HG03175 (cell line): Measurements from ENCODE around the gene TAF4.
"Not testable (repeated sequence)": the region's sequence is repeated elsewhere in the genome, so short reads cannot be mapped to it uniquely, and the experiment has no call there.

ENCODE experiments used
- ATAC-seq: cut with Tn5 transposase; IDR thresholded peaks from one replicate; pipeline ENCODE4 v1.9.1; 2021; ENCODE audit warnings: mild to moderate bottlenecking, moderate library complexity; ENCODE audit not compliant: unreplicated experiment

The TAF4 gene

DNA sequence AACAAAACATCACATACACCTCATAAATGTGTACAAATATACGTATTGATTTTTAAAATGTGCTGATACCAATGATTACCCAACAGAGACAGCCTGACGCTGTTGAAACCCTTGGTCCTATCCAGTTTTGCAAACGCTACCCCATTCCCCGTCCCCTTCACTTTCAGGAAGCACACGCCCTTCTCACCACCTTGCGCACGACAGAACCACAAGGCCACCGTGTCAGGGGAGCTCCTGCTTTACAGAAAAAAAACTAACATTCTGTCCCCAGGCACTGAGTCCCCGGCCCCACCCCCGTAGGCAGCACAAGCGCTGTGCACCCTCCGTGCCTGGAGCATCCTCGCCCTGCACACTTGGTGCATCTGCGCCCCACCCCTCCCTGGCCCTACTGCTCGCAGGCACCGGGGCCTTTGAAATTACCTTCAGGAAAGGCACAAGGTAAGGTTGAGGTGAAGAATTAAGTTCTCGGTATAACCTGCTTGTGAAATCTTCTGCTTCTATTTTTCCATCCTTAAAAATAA lies 58.5 kb downstream of the TAF4 start:
- ATAC-seq = no peak

DNA sequence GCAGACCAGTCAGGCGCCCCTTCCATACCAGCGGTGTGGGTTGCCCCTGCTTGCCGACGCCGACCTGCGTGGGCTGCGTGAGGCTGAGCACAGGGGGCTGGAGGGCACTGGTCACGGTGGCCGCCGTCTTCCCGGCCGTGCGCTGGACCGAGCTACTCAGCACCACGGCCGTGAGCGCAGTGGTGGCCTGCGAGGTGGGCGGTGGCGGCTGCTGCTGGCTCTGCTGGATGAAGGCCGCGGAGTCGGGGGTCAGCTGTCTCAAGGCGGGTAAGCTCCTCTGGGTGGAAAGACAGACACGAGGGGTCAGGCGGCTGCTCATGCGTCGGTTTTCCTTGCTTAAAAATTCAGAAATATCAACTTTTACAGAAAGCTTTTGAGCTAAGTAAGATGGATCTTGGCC lies 59.2 kb downstream of the TAF4 start:
- no peak for ATAC-seq

DNA sequence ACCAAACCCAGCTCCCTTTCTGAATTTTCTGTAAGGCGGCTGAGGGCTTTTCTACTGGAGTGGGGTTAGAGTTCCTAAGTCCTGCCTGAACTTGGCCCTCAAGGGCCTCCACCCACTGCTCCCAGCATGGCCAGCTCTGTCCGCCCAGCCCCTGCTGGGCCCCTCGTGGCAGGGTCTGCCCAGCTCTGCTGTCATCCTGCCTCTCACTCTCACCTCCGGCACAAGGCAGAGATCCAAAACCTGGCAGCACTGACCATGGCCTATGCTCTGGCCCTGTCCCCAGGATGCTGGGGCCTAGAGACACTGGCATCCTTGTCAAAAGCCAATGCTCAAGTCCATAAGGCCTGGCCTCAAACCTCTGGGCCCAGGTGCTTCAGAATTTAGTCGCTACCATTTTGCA lies 61.1 kb downstream of the TAF4 start:
- no peak for ATAC-seq

DNA sequence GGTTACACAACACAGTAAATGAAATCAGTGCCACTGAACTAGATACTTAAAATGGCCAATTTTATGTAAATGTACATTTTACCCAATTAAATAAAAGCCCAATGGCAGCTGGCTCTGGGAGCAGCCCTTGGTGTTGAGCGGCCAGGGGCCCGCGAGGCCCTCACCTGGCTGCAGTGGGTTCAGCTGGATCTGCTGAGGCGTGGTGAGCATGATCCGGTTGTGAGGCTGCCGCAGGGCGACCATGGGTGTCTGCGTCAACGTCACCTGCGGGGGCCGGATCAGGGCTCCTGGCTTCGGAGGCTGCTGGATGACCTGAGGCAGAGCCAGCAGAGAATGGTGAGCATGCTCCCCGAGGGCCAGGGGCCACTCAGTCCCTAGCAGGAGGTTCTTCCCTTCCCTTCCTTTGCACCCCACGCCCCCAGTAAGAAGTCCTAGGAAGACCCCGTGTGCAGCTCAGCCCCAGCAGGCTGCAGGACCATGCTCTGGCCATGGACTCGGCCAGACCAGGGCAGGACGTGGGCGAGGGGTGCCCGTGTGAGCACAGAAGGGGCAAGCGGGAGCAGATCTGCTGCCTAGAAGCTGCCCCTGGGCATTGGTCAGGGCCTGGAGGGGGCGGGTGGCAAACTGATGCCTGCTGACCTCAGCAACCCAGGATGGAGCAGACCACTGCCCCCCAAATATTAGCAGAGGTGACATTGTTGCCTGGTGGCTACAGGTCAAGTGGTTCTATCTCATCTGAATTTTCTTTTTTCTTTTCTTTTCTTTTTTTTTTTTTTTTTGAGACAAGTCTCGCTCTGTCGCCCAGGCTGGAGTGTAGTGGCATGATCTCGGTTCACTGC lies 61.9 kb downstream of the TAF4 start:
- ATAC-seq = no peak

DNA sequence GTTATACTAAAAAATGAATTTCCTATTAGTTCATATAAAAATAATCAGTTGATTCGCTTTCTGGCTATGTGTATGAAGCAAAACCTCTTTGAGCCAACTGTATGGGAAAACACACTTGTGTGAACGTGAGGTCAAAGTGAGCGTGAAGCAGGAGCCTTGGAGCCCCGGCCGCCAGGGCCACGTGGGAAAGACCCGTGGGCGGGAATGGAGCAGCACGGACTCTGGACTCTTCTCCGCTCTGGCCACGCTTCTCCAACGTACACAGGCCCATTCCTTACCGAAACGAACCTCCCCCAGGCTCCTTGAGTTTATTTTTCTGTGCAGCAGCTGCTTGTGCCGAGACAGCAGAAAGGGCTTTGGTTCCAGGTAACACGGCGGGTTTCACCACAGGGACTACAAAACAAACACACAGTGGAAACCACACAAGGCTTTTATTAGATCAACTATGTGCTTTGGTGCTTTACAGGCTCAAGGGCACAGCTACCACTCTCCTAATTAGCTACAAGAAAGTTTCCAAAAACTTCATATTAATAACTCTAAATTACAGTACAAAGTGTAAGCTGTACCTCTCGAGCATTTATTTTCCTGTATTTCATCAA lies 62.7 kb downstream of the TAF4 start:
- ATAC-seq = no peak

DNA sequence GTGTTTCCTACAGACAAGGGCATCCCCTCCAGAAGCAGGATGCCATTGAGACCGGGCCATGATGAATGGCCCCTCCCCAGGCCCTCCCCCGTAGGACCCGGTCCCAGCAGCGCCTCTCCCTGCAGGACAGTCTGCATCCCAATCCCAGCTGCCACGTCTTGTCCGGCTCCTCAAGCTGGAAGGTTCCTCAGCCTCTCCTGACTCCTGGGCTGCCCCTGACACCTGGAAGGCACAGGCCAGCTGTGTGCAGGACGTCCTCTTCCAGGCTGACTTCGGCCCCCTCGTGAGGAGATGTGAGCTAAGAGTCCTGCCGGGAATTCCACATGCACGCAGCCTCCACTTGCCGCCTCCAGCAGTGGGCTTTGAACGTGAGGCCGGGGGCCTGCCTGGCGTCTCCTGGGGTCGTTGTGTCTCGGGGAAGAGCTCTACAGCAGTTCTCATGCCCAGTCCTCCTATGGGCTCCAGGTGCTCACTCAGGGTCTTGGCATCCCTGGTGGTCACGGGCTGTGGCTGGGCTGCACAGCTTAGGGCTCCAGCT lies 64.4 kb downstream of the TAF4 start:
- no peak for ATAC-seq

DNA sequence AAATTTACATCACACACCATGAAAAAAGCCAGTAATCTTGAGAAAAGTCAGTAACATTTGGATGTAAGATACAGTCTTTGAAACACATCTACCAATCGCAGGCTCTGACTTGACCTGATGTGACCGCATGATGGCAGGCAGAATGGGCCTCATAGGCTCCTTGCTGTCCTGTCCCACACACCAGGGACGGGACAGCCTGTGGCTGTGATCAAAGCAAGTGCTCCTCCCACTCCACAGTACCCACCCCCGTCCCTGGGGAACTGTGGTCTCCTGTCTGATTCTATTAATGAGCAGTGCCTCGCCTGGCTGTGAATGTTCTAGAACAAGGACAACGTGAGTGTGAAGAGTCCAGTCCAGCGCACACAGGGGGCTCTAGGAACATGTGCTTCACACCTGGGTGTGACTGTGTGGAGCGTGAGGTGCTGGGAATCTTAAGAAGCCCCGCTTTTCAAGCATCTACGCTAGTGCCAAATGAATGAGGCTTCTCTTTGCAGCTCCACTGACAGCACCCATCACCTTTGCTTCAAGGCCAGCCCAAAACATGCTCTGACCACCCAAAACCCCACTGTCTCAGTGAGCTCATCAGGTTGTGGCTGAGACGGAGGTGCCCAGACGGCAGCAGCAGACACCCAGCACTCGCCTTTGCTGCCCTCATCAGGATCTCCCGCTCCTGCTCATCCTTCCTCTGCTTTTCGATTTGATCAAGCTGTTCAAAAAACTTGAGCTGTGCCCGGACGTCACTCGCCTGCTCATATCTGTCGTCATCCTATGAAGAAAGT lies 67.1 kb downstream of the TAF4 start:
- ATAC-seq = no peak

DNA sequence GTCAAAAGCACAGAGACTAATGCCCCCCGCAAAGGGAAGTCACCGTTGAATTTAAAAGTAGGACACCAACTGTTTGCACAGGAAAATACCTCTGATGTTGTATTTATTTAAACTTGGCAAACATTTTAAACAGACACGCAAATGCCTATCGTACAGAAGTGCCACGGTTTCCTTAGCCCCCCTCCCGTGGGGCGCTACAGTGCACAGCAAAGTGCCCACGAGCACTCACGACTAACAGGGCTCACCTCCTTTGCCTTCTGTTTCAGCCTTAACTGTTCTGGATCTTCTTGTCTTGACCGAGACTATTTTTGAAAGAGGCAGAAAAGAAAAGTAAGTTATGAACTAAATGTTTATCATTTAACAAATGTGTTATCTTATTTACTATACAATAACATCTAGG lies 67.8 kb downstream of the TAF4 start:
- no peak for ATAC-seq

DNA sequence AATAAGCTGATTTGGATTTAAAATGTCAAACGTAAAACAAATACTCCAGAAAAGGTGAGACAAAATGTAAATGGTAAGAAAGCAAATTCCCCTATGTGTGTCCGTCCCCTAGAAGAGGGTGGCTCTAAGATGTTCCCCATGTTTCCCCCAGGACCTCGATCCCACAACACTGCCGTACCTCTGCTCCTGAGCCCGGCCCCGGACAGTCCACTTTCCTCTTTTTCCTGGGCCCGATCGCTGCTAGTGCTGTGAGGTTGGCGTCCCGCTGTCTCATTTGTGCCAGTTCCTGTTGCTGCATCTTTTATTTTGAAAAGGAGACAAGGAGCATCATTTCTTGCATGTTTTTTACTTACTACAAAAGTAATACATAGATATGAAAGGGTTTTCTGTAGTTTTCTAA lies 68.3 kb downstream of the TAF4 start:
- ATAC-seq = no peak

DNA sequence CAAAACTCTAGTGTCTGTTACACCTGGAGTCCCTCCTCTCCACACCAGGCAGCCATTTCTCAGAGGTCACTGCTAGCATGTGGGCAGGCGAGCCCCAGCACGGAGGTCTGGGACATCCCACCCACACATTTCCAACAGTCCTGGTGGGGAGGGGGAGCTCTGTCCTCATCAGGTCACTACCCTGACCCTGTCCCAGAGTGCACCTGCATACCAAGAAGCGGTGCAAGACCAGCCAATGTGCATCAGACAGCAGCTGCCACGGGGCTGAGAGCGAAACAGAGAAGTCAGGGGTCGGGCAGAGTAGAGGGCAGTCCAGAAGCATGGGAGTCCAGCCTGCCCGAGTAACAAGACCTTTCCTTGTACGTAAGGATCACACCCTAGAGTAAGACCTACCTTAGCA lies 71.1 kb downstream of the TAF4 start:
- no peak for ATAC-seq

DNA sequence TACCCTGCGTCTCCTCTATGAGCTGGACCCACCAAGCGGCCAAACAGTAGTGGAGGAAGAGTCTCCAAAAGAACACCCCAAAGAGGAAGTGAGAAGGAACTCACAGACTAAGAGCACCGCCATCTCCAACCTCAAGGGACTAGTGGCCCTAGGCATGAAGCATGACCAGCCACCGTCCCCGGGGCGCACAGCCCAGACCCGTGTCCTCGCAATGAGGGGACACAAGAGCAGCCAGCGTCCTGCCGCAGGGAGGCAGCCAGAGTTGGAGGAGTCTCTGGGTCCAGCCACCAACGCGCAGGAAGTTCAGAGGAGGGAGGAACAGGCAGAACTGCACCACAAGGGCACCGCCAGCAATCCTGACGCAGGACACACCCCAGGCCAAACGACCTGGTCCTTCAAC lies 72.6 kb downstream of the TAF4 start:
- no peak for ATAC-seq

DNA sequence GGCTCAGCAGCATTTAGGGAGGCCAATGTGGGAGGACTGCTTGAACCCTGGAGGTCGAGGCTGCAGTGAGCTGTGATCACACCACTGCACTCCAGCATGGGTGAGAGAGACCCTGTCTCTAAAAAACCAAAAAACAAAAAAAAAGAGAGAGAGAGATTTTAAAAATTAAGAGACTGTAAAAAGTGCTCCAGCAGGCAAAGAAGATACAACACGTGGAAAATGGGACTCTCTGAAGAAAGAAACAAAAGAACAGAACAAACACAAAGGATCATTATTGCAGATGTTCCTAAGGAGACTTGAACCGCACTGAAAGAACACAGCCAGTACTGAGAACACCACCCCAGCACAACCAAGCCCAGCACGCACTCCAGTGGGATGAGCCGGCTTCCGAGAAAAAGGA lies 74.2 kb downstream of the TAF4 start:
- ATAC-seq = no peak

DNA sequence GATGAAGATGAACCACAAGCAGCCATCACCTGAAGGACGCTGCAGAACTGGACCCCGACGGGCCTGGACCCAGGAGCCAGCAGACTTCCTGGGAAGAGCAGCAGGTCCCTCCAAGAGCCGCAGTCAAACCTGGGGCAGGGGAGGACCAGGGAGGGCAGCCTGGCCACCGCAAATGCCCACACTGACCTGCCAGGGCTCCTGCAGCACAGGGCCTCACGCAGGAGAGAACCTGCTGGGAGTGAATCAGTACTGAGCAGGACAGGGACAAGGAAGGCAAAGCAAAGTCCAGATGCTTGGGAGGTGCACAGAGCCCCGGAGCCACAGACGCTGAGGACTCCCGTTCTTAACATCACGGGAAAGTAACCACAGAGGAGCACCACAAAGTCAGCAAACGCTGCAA lies 75.2 kb downstream of the TAF4 start:
- no peak for ATAC-seq

DNA sequence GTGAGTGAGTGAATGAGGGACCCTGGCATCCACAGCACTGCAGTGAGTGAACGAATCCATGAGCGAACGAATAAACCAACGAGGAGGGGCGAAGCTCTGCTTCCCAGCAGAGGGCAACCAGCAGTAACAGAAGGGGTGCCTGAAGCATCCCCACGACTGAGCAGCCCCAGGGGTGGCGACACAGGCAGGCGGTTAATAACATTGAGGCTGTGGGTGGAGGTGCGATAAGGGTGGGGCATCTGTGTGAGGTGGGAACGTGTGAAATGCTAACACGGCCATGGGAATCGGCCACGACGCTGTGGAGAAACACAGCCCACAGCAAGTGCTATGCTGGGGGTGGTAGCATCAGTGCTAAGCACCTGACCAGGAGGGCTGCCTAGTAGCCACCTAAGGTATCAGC lies 75.9 kb downstream of the TAF4 start:
- ATAC-seq = no peak

DNA sequence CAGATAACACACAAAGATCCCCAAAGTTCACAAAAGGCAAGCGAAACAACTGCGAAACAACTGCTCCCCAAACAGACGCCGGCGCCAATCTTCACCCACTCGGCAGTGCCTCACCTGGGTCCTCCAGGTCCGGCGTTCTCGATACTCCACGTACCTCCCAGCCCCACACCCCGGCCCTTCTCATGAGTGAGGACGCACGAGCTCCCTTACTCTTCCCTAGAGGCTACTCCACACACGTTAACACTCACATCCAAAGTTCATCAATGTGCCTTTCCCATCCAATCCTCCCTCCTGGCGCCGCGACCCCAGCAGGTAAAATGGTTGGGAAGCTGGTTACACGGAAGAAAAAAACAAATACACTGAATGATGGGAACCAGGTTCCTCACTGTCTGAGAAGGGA lies 77.0 kb downstream of the TAF4 start:
- ATAC-seq = no peak

DNA sequence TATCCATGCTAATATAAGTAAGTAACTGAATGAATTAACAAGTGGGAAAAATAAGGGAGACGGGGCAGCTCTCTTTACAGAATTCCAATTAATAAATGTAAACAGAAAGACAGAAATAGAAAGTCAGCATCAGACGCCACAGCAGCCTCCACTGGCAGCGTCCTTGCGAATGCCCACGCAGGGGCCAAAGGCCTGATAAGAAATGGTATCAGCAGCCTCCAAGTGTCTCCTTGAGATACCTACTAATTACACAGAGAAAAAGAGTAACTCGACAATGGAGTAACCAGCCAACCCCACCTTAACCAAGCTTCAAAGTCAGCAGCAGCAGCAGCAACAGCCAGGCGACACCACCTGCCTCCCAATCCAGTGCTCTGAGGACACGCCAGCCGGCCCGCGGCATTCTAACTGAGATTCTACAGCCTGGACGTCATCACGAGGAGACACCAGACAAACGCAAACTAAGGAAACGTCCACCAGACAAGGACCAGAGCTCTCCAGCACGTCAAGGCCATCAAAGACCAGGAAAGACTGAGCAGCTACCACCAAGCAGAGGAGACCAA lies 78.8 kb downstream of the TAF4 start:
- no peak for ATAC-seq

DNA sequence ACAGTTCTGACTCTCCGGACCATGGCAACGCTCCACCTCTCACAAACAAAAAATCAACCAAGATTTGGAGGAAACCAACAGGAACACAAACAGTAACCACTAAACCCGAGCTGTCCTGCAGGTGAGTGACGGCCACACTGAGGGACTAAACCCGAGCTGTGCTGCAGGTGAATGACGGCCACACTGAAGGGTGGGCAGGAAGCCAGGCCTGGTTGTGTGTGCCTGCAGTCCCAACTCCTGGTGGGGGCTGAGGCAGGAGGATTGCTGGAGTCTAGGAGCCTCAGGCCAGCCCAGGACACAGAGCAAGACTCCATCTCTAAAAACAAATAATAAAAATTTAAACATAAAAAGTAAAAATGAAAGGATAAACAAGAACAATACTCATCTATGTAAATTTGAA lies 80.6 kb downstream of the TAF4 start:
- no peak for ATAC-seq

DNA sequence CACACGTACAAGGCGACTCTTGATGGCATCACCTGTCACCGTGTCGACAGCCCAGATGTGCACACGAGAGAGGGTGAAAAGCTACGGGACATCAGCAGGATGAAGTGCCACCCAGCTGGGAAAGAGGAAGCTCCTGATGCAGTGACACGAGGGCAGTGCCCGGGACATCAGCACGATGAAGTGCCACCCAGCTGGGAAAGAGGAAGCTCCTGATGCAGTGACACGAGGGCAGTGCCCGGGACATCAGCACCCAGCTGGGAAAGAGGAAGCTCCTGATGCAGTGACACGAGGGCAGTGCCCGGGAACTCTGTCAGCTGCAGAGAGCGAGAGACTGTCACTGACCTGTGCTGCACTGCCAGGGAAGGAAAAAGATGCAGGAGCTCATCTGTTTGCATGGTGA lies 81.2 kb downstream of the TAF4 start:
- not testable (repeated sequence) for ATAC-seq

DNA sequence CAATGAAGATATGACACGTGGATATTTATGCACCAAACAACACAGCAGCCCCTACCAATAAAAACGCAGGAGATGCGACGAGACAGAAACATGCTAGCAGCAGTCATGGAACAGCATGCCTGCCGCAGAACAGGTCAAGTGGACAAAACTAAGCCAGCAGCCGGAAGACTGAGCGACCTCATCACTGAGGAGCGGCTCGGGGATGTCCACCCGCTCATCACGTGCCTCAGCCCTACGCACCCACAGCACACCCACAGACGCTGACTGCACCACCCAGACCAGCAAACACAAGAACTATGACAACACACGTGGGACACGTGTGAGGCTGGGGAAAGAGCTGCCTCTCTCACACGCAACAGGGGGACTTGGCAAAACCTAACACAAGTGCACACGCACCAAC lies 81.7 kb downstream of the TAF4 start:
- ATAC-seq = no peak

DNA sequence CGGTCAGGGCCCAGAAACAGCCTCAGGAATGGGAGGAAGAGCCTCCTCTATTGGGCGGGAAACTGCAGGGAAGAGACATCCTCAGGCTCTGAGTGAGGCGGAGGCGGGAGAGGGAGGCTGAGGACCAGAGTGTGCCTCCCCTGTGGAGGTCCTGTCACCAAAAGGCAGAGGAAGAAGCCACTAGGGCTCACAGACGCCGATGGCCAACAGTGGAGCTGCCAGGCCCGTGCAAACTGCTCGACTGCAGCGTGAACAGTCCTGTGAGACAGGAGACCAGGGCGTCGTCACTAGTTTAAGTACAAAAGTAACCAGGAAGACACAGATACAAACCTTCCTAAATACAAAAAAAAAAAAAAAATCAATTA lies 82.7 kb downstream of the TAF4 start:
- ATAC-seq = no peak

DNA sequence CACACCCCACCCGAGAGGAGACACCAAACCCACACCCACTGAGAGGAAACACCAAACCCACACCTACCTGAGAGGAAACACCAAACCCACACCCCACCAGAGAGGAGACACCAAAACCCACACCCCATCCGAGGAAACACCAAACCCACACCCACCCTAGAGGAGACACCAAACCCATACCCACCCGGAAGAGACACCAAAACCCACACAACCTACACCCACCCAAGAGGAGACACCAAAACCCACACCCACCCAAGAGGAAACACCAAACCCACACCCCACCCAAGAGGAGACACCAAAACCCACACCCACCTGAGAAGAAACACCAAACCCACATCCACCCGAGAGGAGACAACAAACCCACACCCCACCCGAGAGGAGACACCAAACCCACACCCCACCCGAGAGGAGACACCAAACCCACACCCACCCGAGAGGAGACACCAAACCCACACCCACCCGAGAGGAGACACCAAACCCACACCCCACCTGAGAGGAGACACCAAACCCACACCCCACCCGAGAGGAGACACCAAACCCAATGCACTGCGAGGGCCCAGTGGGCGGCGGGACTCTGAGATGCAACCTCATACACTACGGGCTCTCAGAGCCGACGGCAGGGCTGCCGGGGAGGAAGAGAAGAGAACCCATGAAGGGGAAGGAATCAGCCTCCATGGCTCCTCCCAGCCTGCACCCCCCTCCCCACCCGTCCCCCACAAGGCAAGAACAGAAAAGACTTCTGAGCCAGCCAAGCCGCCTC lies 83.3 kb downstream of the TAF4 start:
- no peak for ATAC-seq
